ENCODE data around the gene SPATA21.
"Not testable (repeated sequence)": the region's sequence is repeated elsewhere in the genome, so short reads cannot be mapped to it uniquely, and the experiment has no call there.

Gene SPATA21

DNA sequence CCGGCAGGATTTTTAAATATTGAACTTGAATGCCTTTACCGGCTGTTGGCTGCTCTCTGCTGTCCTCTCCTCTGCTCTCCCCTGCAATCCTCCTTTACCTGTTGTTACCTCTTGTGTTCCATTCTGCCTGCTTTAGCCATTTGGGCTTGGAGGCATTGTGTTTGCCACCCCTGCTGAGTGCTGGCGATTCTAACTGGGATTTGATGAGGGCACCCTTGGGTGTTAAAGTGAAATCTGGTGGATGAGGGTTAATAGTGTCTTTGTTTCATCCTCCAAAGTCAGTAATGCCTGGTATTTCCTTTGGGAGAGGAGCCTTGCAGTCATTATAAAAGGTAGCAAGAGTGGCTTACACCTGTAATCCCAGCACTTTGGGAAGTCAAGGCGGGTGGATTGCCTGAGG lies 60.3 kb downstream of the SPATA21 start:
- DNase-seq, result no peak

DNA sequence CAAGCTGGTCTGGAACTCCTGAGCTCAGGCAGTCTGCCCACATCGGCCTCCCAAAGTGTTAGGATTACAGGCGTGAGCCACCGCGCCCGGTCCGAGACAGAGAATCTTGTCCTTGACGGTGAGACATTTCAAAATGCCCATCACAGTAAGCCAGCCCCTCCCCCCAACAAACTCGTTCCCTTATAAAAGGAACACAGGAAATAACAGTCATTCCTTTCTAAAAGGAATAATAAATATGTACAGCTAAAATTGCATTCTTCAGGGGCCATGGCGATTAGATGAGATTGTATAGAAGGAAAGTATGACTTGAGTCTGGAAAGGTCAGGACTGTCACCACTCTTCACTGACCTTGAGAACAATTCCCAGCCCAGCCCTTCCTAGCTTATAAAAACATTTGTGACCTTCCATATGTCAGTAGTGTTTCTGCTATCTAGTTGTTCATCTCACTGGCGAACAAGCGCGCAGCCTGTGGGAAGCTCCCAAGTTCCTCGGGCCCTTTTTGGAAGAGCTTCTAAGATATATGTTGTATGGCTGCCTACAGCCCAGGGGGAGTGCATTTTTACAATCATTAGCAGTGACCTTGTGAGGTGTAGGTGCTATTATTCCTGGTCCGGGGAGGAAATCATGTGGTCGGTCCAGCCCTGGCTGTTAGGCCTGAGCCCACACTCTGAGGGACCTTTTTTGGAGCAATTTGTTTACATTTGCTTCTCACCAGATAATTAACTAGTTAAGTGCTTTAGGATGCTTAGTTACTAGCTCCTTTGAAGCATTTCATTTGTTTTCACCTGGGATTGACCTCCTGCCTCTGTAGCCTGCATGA lies 61.5 kb downstream of the SPATA21 start:
- DNase-seq, result no peak

DNA sequence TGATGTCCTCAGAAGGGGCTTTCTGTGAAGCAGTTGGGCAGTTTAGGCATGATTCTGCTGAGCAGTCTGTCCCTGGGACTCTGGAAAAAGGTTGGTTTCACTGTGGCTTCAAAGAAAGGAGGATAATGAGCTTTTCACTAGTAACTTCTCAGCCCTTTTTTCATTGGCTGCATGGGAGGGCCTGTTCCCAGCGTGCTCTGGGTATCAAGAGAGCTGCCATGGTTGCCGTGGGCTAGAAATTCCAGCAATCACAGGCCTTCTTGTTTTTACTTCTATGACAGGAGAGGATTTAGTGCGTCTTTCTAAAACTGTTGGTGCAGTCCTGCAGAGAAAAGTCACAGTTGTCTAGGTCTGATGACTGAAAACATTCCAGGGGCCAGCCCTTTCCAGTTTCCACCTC lies 63.0 kb downstream of the SPATA21 start:
- no peak for DNase-seq

DNA sequence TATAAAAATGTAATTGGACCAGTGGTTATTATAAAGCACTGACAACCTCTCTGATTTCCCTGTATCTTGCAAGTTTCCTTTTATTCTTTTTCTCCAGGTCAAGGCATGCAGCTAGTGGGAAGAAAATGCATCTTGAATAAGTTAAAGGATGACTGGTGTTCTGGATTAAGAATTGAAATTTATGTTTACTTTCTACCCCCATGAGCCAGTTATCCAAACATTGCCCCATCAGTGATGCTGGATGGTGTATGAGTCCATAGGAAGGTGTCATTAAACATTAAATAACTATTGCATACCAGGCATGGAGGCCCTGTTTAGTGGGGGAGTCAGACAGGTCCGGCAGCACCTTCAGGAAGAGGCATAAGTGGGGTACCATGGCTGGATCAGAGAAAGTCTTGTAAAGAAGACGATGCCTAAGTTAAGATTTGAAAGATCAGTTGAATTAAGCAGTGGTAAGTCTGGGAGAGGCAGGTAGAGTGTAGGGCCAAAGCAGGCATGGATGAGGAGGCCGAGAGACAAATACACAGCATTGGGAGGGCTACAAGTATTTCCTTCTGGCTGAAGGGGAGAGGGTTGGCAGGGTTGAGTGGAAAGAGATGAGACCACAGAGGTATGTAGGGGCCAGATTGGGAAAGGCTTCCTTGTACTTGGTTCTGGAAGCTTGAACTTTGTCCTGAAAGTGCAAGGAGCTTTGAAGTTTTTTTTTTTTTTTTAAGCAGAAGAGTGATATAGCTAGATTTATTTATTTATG lies 64.5 kb downstream of the SPATA21 start:
- no peak for DNase-seq

DNA sequence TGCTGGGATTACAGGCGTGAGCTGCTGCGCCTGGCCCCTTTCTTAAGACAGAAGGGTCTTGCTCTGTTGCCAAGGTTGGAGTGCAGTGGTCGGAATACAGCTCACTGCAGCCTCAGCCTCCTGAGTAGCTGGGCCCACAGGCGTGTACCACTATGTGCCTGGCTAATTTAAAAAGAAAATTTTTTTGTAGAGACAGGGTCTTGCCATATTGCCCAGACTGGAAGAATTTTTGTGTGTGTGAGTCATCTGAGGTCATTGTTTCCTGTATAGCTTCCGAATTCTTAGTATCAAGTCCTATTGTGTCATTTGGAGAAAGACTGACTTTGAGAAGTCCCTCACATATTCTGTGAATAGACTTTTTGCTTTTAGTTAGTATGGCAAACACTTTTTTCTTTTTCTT lies 65.5 kb downstream of the SPATA21 start:
- no peak for DNase-seq

DNA sequence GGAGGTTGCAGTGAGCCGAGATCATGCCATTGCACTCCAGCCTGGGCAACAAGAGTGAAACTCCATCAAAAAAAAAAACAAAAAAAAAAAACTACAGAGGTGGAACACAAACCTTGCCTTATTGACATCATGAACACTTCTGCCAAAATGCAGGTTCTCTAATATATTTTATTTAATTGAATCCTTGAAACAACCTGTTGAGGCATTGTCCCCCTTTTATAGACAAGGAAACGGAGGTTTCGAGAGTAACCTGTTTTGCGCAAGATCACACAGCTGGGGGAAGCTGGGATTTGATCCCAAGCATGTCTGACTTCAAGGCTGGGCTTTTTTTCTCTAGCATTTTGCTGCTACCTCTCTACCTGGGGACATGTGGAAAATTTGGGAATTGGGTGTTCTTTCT lies 67.4 kb downstream of the SPATA21 start:
- DNase-seq, result no peak

DNA sequence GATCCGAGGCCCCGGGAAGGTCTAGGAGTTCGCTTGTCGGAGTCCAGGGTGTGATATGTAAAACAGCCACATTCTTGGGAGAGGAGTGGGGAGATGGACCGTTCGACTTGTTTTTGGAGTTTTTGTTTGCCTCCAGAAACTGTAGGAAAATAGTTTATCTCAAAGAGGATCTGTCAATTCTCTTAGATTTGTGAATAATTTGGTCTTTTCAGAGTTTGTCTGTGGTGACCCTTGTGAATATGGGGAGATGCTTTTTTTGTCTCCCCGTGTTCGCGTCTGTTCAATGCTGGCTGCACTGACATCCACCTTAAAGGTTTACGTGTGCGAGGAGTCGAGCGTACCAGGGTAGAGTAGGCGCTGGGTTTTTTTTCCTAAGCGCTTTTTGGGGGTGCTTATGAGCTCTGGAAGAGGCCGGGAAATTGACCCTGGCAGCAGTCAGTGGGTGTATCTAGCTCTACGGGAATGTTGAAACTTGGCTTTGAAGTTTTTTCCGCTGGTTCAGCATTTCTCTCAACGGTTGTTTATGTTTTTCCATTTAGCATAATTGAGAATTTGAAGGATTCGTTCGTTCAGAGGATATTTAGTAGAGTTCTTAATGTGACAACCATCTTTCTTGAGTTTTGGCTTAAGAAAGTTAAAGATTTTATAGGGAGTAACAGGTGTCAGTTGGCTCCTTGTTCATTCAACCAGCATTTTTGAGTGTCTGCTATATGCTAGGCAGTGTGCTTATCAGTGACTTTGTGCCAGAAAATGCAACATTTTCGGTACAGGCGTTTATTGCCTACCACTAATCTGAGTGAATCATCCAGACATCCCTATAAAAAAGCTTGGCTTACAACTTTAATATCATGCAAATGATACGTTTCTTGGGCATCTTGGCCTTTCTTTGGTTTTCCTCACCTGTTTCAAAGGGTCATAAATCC lies 69.0 kb downstream of the SPATA21 start:
- DNase-seq, result peak in 1 of 2 experiments; percentile 18

DNA sequence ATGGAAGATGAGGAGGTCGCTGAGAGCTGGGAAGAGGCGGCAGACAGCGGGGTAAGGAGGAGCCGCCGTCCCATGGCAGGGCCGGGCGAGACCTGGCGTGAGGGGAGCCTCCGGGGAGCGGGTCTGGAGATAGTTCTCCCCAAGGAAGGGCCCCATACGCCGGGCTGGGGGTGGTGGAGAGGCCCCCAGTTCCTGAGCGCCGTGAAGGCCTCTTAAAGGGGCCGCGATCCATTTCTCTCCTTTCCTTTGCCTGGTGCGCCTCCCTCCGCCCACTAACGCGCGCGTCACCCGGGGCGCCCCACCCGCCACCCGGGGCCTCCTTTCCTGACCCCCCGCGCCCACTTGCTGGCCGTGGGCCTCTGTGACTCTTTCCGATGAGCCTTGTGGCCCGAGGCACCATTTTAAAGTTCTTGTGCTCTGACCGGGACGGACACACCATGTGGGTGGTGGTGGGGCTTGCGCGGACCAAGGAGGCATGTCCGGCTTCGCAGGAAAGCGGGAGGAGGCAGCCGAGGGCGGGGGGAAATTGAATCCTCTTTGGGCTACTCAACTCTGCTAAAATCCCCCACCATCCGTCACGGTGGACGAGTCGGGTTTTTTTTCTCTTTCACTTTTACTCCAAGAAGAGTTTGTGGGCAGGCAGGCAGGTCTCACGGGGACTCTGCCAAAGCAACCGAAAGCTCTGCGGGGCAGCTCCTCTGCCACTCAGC lies 69.8 kb downstream of the SPATA21 start:
- peak; percentile 85 to 88 for DNase-seq

DNA sequence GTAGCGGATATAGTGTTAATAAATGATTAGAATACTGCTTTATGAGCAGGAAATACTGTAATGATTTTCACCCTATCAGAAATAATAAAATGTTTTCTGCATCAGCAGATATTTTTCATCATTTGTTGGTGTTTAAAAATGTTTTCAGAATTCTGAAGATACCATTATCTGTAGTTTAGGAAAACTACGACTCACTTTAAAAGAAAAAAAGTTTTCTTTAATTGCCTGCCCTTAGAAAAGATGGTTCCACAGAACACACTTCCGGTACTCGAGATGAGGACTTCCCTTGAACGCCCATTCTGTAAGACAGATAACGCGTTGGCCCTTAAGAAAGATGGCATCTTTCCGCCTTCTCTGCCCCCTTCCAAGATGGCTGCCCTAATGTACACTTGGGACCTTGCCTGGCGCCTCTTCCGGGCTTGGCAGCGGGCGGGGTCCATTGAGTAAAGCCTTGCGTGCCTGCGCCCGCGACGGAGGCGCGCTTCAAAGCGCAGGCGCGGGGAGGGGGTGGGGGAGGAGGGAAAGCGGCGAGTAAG lies 70.4 kb downstream of the SPATA21 start, which contains the start of gene SZRD1:
Gene SZRD1 (plus strand): TSS at position 521 of the 536 bp plus-strand sequence. CDS start 16 bp downstream, outside the sequence.
- peak; percentile 92 to 94 for DNase-seq

DNA sequence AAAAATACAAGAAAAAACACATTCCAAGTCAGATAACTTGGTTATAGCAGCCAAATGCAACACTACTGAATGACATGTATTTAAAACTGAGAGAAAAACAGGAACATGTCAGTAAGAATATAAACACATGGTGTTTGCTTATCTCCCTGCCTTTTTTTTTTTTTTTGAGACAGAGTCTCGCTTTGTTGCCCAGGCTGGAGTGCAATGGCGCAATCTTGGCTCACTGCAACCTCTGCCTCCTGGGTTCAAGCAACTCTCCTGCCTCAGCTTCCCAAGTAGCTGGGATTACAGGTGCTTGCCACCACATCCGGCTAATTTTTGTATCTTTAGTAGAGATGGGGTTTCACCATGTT lies 72.1 kb downstream of the SPATA21 start:
- not testable (repeated sequence) for DNase-seq

DNA sequence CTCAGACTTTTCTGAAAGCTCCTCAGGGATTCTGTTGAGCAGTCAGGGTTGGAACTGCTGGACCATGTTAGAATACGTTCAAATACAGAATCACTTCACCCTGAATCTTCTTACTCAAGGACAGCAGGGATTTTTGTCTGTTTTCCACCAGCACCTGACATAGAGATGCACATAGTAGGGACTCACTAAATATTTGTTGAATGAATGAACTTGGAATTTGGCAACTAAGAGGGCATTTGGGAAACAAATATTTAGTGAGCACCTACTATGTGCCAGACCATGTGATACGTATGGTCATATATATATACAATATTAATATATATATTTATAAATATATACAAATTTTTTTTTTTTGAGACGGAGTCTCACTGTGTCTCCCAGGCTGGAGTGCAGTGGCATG lies 80.4 kb downstream of the SPATA21 start:
- DNase-seq, result no peak

DNA sequence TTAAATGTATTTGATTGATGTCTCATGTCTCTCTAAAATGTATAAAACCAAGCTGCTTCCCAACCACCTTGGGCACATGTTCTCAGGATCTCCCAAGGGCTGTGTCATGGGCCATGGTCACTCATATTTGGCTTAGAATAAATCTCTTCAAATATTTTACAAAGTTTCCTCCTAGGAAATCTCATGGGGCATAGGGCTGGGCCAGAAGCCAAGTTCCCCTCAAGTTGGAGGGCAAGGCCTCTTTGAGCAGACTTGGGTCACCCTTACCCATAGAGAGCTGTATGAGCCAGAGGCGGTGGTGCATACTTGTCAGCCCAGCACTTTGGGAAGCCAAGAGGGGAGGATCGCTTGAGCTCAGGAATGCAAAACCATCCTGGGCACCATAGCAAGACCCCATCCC lies 82.6 kb downstream of the SPATA21 start:
- no peak for DNase-seq

DNA sequence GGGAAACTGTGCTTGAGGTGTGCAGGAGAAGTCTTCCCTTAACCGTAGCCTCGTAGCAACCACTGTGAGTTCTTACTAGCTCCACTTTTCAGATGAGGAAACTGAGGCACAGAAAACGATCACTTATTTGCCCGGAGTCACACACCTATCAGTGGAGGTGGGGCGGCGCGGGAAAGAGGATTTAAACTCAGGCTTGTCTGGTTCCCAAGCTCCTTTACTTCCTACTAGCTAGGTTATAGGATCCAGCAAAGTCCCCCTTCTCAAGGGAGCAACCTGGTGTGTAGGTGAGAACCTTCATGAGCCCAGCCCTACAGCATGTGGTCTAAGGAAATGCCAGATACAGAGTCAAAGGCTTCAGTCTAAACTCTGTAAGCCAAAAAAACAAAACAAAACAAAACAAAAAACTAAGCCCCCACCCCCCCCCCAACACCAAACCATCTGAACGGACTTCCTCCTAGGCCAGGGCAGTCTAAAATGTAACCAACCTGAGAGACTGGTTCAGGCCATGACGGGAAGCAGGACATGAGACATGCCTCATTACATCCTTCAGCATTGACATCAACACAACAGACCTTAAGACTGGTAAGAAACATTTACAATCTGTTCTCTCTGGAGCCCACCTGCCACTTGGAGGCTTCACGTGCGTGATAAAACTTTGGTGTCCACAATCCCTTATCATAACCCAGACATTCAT lies 84.2 kb downstream of the SPATA21 start:
- no peak for DNase-seq

DNA sequence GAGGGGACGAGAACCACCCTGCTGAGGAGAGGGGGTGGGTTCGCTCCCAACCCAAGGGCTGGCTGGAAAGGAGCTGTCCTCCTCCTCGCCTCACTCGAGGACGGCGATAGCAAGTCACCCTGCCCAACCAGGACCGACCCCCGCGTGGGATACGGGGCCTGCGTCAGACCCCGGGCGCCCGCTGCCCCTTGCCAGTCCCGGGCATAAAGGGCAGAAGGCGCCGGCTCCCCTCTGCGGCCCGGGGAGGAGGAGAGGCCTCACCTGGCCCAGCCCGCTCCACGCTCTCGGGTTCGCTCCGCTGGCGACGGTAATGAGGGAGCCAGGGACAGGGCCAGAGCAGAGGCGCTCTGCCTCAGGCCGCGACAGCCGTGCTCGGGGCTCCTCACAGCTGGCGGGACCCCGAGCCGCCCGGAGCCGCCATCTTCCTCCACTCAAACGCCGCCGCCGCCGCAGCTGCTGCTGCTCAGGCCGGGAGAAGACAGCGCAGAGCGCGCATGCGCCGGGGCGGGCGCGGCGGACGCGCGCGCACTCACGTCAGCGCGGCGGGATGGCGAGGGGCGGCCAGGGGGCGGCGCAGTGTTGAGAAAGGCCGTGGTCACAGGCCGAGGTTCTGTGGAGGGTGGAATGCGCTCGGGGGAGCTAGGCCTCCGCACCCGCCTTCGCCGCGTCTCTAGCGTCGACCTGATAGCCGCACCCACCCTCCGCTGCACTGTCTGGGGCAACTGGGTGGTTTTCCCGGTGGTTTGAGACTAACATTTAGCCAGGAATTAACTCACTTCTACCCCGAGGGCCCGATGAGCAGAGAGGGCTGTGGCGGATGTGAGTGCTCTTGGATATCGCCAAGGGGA lies 85.0 kb downstream of the SPATA21 start, which contains the start of gene FBXO42:
Gene FBXO42 (minus strand): TSS at position 487 of the 848 bp plus-strand sequence. CDS start 37,062 bp downstream, outside the sequence.
- peak; percentile 90 to 91 for DNase-seq

DNA sequence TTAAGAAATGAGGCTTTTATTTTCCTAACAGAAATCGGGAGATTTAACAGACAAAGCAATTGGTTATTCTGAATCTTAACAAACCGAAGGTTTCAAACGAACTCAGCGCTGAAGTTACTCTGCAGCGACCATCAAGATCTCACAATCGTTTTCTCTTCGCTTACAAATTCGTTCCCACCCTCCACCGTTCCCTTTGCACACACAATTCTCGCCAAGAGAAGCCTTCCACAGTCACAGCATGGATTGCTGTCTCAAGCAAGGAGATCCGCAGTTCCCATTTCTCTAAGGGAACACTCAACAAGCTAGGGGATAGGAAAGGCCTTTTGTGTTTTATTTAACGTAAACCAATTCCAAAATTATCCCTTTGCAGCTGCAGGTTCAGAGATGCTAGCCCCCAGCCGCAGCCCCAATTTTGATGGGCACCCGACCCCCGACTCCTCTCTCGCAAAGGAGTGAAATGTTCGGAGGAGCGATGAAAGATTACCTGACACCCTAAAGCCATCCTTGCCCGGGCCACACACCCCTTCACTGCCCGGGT lies 85.7 kb downstream of the SPATA21 start:
- peak in 1 of 2 experiments; percentile 16 for DNase-seq

DNA sequence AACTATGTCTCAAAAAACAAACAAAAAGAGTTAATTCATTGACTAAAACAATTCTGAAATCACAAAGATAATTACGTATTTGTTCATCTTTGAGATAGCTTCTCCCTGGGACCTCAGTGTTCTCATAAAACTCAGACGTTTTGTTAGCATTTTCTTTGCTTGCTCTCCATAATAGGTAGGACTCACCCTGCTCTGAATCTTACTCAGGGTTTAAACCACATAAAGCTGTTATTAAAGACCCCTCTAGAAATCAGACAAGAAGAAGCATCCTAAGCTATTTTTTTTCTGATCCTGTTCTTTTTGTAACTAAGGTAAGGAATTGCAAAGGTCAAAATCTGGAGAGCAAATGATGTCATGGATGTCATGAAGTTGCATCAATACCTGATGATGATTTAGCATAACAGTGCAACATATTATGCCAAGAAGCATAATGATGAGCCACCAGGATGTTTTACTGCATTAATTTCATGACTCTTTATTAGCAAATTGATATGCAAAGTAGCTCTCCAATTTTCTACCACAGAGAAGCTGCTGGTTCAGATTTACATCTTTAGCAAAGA lies 87.3 kb downstream of the SPATA21 start:
- DNase-seq, result no peak
